MM.1S (cell line): Measurements from ENCODE around the gene WNT5B.

Experiments used
- CTCF ChIP-seq: fragments of 300-600 bp; sonication (generic); IDR thresholded peaks from 2 replicates; pipeline ENCODE4 v1.5.1; 2016; ENCODE audit warnings: antibody characterized with exemption, low read length, mixed read lengths
- EZH2phosphoT487 ChIP-seq: fragments of 300-600 bp; sonication (generic); IDR thresholded peaks from 2 replicates; pipeline ENCODE4 v1.6.1; 2018; ENCODE audit warnings: antibody characterized with exemption, low read length

GRCh38 chr12:1619159-1619558 lies 9.9 kb upstream of the WNT5B start:
- no peak for TF ChIP-seq CTCF
- no peak for TF ChIP-seq EZH2phosphoT487
